Effector CD8-positive, alpha-beta T cell (primary cell): ENCODE data around the gene LARP1B.
"Not testable (repeated sequence)": the region's sequence is repeated elsewhere in the genome, so short reads cannot be mapped to it uniquely, and the experiment has no call there.

Experiments used
- DNase-seq: peaks from one replicate; lab custom pipeline; 2025; lab: John Stamatoyannopoulos, UW

LARP1B gene

GRCh38 chr4:128135391-128135790, 74.3 kb downstream of the LARP1B start:
- DNase-seq: no peak

GRCh38 chr4:128141866-128142265, 80.8 kb downstream of the LARP1B start:
- no peak for DNase-seq

- no peak for DNase-seq
These were observed 84.6 kb downstream of the LARP1B start for GRCh38 chr4:128145727-128146126.

- no peak for DNase-seq
These were observed 92.7 kb downstream of the LARP1B start for GRCh38 chr4:128153800-128154199.

GRCh38 chr4:128155231-128155855, 94.2 kb downstream of the LARP1B start:
- no peak for DNase-seq

GRCh38 chr4:128155874-128156456, 94.9 kb downstream of the LARP1B start:
- no peak for DNase-seq

- not testable (repeated sequence) for DNase-seq
These were observed 95.4 kb downstream of the LARP1B start for GRCh38 chr4:128156472-128156871.

GRCh38 chr4:128158894-128159293, 97.8 kb downstream of the LARP1B start:
- no peak for DNase-seq

GRCh38 chr4:128159967-128160366, 98.9 kb downstream of the LARP1B start:
- DNase-seq: no peak

- no peak for DNase-seq
These were observed 100.0 kb downstream of the LARP1B start for GRCh38 chr4:128161138-128161537.

- DNase-seq: no peak
These were observed 101.3 kb downstream of the LARP1B start for GRCh38 chr4:128162434-128162833.

- DNase-seq: no peak
These were observed 102.3 kb downstream of the LARP1B start for GRCh38 chr4:128163177-128164117.

- no peak for DNase-seq
These were observed 105.9 kb downstream of the LARP1B start for GRCh38 chr4:128166982-128167381.

- no peak for DNase-seq
These were observed 107.6 kb downstream of the LARP1B start for GRCh38 chr4:128168701-128169100.

- no peak for DNase-seq
These were observed 108.1 kb downstream of the LARP1B start for GRCh38 chr4:128169245-128169644.

GRCh38 chr4:128176643-128177042, 115.5 kb downstream of the LARP1B start:
- no peak for DNase-seq

GRCh38 chr4:128177498-128177897, 116.4 kb downstream of the LARP1B start:
- DNase-seq: no peak

GRCh38 chr4:128186623-128187022, 125.5 kb downstream of the LARP1B start:
- DNase-seq: no peak

GRCh38 chr4:128191115-128191781, 130.1 kb downstream of the LARP1B start:
- peak; percentile 50 for DNase-seq

- no peak for DNase-seq
These were observed 159.4 kb downstream of the LARP1B start for GRCh38 chr4:128220286-128221235.

- DNase-seq: no peak
These were observed 160.5 kb downstream of the LARP1B start for GRCh38 chr4:128221586-128221985.
